T-helper 9 cell (primary cell): ENCODE results near the gene PLD2.
A peak's percentile ranks its signal among the peaks of the same experiment; 100 is the strongest.
"Not testable (repeated sequence)": the region's sequence is repeated elsewhere in the genome, so short reads cannot be mapped to it uniquely, and the experiment has no call there.

Experiments
- DNase-seq: peaks from one replicate; pipeline ENCODE4 v3.0.0-alpha.2; 2020

PLD2 gene

GRCh38 chr17:4789951-4790704 lies 16.8 kb upstream of the PLD2 start:
- peak; percentile 68 for DNase-seq

GRCh38 chr17:4790705-4791088 lies 16.3 kb upstream of the PLD2 start:
- DNase-seq = no peak

- no peak for DNase-seq
These were observed 11.8 kb upstream of the PLD2 start for GRCh38 chr17:4795168-4795567.

- no peak for DNase-seq
These were observed 10.4 kb upstream of the PLD2 start for GRCh38 chr17:4796552-4796920.

GRCh38 chr17:4800462-4801196 lies 6.3 kb upstream of the PLD2 start:
- DNase-seq = no peak

- no peak for DNase-seq
These were observed 4.7 kb upstream of the PLD2 start, which contains the start of gene C17orf114 for GRCh38 chr17:4802228-4802627. Gene C17orf114, minus strand, starts transcription at chr17:4802328.

GRCh38 chr17:4806456-4806776 lies 536 bp upstream of the PLD2 start:
- no peak for DNase-seq

- DNase-seq = no peak
These were observed 839 bp downstream of the PLD2 start for GRCh38 chr17:4807605-4808377.

- no peak for DNase-seq
These were observed 1.4 kb downstream of the PLD2 start for GRCh38 chr17:4808378-4808767.

GRCh38 chr17:4810696-4811290 lies 3.8 kb downstream of the PLD2 start:
- no peak for DNase-seq

- DNase-seq = no peak
These were observed 4.5 kb downstream of the PLD2 start for GRCh38 chr17:4811471-4811870.

GRCh38 chr17:4812690-4813089 lies 5.7 kb downstream of the PLD2 start:
- no peak for DNase-seq

- no peak for DNase-seq
These were observed 8.2 kb downstream of the PLD2 start for GRCh38 chr17:4815043-4815675.

GRCh38 chr17:4816826-4817225 lies 9.9 kb downstream of the PLD2 start:
- DNase-seq = no peak

GRCh38 chr17:4818276-4818675 lies 11.3 kb downstream of the PLD2 start:
- DNase-seq = no peak

GRCh38 chr17:4822835-4823234 lies 15.9 kb downstream of the PLD2 start:
- DNase-seq = no peak

GRCh38 chr17:4823373-4824089 lies 16.6 kb downstream of the PLD2 start:
- no peak for DNase-seq

- DNase-seq = no peak
These were observed 20.4 kb downstream of the PLD2 start for GRCh38 chr17:4827399-4827798.

- not testable (repeated sequence) for DNase-seq
These were observed 25.9 kb downstream of the PLD2 start for GRCh38 chr17:4832829-4833177.

- peak; percentile 82 for DNase-seq
These were observed 26.4 kb downstream of the PLD2 start, which contains the start of gene MINK1 for GRCh38 chr17:4833178-4833940. Gene MINK1, plus strand, starts transcription at chr17:4833340. Its CDS starts 244 bp downstream, at chr17:4833584.

GRCh38 chr17:4833941-4834680 lies 27.2 kb downstream of the PLD2 start:
- no peak for DNase-seq
